AG20443 (cell line): ENCODE data around the gene ACADM.
A peak's percentile ranks its signal among the peaks of the same experiment; 100 is the strongest.
"Not testable (repeated sequence)": the region's sequence is repeated elsewhere in the genome, so short reads cannot be mapped to it uniquely, and the experiment has no call there.

Source experiments
- DNase-seq: peaks from one replicate; pipeline ENCODE4 v3.0.0; 2012; ENCODE audit warnings: low spot score, mixed read lengths

Gene ACADM

DNA sequence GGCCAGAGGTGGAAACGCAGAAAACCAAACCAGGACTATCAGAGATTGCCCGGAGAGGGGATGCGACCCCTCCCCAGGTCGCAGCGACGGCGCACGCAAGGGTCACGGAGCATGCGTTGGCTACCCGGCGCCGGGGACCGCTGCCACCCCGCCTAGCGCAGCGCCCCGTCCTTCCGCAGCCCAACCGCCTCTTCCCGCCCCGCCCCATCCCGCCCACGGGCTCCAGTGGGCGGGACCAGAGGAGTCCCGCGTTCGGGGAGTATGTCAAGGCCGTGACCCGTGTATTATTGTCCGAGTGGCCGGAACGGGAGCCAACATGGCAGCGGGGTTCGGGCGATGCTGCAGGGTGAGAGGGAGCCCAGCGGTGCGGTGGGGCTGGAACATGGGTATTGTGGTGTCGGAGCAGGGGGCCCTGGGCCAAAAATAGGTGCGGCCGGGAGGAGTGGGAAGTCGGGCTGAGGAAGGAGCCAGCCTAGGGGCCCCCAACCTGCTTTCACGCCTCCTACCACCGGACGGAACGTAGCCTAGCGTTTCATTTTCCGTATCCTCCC is at the start of gene ACADM:
Gene ACADM, plus strand, starts transcription at position 238 of the 551 bp plus-strand sequence. Its CDS starts 79 bp downstream, at position 317.
- DNase-seq, result peak; percentile 97

DNA sequence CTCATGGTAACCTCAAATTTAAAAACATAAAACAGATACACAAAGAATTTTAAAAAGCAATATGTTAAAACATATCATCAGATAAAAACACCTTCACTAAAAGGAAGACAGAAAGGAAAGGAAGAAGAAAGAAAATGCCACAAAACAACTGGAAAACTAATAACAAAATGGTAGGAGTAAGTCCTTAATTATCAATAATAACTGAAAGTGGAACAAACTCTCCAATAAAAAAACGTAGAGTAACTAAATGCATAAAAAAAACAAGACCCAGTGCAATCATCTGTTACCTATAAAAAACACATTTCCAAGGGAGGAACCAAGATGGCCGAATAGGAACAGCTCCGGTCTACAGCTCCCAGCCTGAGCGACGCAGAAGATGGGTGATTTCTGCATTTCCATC is 47.1 kb upstream of the ACADM start:
- DNase-seq, result no peak

DNA sequence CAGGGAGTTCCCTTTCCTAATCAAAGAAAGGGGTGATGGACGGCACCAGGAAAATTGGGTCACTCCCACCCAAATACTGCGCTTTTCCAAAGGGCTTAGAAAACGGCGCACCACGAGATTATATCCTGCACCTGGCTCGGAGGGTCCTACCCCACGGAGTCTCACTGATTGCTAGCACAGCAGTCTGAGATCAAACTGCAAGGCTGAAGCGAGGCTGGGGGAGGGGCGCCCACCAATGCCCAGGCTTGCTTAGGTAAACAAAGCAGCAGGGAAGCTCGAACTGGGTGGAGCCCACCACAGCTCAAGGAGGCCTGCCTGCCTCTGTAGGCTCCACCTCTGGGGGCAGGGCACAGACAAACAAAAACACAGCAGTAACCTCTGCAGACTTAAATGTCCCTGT is 46.5 kb upstream of the ACADM start:
- not testable (repeated sequence) for DNase-seq

DNA sequence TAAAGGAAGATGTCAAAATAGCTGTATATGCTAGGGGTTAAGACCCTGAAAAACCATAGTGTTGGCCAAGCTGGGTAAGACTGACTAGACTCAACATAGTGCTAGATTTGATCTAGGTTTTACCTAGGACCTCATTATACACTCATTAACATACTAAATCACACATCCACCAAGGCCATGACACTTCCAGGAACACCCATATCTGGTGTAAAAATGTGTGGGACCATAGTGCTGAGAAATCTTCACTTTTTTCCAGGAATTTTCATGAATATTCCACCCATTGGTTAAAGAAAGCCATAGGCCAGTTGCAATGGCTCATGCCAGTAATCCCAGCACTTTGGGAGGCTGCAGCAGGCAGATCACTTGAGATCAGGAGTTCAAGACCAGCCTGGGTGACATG is 34.0 kb upstream of the ACADM start:
- no peak for DNase-seq

DNA sequence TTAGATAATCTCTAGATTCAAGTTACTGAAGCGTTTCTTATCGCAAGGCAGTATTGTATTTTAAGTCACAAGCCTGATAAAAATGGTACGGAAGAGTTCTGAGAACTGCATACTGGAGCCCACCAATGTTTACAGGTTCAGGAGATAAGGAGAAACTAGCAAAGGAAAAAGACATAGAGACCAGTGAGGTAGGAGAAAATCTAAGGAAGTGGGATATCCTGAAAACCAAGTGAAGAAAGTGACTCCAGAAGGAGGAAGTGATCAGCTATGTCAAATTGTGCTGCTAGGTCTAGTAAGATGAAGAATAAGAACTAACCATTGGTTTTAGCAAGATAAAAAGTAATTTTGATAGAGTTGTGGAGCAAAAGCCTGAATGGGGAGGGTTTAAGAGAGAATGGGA is 31.0 kb upstream of the ACADM start:
- DNase-seq, result no peak

DNA sequence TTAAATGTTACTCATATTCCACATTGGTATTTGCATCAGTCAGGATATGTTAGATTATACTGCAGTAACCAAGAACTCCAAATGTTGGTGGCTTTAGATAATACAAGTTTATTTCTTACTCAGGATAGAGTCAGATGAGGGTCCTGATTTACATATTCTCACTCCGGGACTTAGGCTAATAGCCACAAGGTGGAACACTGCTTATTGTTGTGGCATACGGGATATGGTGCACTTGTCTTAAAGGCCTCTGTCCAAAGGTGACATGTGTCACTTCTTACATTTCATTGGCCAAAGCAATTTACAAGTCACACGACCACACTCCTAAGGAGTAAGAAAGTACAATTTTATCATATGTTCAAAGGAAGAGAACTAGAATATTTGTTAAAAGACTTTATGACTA is 28.5 kb upstream of the ACADM start:
- DNase-seq, result no peak

DNA sequence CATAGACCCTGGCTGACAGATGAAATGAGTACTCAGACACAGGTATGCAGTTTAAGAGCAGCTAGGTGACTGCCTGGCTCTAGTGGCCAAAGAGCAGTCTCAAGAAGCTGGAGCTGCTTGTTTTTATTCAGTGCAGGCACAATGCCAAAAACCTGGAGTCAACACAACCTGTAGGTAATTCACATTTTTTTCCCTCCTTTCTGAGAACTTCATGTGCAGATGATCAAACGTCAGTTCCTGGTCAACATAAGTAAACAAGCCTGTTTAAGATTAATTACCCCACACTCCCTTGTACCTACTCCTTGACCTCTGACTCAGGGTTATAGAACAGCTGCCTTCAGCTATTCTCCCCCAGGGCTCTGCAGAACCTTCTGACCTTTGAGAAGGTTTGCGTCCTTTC is 17.3 kb upstream of the ACADM start:
- no peak for DNase-seq

DNA sequence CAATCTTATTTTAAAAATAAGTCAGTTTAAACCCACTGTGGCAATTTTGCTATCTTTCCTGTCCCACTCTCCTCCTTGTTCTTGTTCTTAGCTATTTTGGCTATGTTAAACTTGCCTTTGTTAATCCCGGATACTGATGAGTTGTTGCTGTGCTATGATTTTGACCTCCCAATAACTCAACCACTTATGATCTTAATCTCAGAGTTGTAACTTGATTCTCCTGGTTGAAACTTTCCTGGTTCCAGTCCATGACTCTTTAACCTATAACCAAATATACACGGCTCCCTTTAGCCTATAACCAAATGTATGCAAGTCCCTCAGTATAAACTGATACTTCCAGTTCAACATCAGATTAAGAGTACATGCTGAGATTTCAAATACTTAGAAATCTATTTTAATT is 15.6 kb upstream of the ACADM start:
- no peak for DNase-seq

DNA sequence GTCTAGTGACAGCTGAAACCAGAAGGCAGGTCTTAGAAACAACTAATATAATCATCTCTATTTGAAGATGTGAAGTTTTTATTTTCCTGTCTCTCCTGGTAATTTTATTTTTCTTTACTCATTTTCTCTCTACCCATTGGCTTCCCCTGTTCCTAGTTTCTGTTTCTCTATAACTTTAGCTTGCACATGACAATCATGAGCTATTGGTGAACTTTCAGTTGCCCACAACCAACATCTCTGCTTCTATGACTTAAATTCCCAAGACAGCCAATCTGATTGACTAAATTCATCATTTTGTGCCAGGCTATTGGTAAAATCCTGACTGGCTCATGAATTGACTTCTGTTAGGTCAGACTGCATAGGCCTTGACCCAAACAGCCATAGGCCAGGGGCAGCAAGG is 13.7 kb upstream of the ACADM start:
- DNase-seq, result no peak

DNA sequence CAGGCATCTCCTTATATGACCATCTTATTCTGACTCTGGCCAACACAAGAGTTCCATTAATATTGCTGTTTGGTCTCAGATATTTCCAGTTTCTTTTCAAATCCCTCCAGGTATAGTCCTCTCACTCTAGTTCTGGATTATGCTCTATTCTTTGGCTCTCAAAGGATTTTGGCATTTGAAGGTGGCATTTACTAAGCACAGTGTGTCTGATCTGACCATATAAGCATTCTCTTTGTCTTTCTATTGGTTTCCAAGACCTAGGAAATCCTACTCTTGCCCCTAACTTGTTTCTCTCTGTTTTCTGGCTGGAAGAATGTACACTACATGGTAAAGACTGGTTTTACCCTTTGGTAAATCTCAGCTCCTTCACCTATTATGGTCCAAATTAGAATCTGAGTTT is 12.7 kb upstream of the ACADM start:
- DNase-seq, result no peak

DNA sequence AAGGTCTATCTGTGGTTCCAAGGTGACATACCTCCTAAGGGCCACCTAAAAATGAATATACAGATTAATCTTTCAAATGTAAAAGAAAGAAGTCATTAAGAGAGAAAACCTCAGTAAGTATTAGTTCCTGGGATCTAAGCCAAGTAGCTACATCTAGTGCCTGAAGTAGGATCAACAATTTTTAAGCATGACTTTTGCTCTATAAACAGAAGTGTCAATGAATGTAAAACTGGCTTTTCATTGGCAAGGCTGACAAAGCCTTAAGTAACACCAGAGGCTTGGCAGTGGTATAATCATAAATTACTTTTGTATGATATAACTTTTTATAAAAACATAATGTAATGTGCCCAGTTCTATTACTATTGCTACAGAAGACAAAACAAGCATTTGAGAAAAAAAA is 12.2 kb upstream of the ACADM start:
- DNase-seq, result no peak

DNA sequence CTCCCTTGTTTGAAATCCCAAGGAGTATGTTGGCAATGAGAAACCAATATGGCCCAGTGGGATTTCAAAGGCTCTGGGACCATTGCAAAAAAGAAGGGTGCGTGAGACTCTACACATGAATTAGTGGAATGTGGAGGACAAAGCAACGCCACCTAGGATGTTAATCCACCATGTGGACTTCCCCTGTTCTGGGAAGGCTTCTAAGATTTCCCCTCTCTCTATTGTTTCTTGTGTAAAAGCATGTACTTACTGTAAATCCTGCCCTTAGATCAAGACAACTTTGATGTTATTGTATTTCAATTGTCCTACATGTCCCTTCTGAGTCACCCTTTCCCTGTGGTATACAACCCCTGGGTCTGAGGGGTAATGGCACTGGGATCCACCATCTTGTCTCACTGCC is 4.7 kb upstream of the ACADM start:
- DNase-seq, result no peak

DNA sequence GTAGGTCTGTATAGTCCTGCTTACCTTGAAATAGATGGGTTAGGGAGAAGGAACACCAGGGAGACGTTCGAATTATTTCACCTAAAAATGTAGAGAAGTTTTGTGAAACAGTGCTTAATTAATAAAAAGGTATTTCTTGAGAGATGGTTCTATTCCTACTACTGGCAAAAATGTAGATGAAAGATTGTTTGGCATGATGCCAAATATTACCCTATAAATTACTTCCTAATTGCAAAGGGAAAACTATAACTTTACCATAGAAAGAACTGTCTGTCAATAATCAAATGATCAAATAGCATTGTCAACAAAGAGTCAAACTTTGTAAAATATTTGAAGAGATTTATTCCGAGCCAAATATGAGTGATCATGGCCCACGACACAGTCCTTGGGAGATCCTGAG is 4.2 kb upstream of the ACADM start:
- no peak for DNase-seq

DNA sequence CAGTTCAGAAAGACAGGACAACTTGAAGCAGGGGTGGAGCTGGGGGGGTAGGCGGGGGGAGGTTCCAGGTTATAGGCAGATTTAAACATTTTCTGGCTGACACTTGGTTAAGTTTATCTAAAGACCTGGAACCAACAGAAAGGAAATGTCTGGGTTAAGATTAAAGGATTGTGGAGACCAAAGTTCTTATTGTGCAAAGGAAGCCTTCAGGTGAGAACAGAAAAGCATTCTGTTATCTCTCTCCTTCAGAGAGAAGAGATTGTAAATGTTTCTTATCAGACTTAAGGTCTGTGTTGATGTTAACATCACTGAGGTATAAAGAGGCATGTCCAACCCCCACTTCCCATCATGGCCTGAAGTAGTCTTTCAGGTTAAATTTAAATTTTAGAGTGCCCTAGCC is 3.7 kb upstream of the ACADM start:
- DNase-seq, result no peak

DNA sequence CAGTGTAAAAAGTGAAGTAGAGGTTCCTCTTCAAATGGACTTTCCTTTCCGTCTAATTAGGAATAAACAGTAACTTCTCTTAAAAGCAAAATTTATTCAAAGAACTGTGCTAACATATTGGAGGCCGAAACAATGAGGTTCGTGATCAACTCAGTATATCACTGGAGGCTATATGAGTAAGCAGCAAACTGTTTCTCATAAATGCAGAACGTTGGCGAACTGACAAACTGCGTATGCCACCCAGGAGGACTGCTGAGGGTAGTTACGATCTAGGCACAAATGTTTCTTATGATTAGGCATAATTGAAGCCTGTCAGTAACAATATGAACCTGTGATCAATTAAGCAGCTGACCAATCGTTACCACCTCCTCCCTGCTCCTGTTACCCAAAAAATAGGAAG is 2.3 kb upstream of the ACADM start:
- not testable (repeated sequence) for DNase-seq

DNA sequence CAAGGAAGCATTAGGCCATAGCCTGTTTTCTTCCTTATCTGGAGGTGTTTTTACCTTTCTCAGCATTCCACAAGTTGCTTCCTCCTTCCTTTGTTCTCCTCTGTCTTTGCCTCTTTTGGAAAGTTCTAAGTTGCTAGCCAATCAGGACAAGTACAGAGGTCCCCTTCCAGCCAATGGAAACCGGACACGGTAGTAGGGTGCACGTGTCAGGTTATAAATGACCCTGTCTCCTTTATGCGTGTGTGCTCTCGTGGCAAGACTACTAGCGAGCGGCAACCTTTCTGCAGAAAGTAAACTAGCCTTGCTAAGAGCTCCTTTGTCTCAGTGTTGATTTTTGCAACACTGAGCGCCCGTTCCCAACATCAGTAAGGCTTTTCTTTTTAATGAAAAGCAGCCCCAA is 1.5 kb upstream of the ACADM start:
- no peak for DNase-seq

DNA sequence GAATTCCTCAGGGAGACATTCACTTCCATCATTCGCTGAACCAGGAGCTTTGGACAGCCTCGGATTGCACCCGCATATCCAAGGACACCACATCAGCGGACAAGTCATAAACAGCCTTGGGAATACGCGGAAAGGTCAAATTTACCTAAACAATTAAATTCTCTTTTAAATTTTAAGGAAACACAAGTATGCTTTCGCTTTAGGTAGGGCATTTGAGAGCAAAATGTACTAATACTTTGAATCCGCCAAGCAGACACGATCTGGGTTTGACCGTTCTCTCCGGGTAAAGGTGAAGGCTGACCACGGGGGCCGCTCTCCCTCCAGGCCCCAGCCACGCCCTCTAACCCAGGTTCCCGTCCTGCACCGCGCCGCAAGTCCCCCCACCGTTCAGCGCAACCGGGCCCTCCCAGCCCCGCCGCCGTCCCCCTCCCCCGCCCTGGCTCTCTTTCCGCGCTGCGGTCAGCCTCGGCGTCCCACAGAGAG is 479 bp upstream of the ACADM start:
- DNase-seq, result peak; percentile 93

DNA sequence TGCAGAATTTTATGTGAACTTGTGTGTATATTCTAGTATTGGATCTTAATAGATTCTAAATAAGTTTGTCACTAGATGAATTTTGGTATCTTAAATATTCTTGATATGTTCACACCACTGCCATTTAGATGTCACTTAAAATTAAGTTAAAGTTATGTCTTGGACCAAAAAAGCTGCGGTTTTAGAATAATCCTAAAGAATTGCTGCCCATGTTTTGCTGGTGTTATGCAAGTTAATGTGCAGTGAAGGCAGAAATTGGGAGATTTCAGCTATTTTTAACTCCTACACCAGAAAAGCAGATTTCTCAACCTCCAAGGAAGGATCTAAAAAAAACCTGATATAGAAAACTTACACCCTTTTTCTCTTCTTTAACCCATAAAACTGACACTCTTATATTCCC is 757 bp downstream of the ACADM start:
- DNase-seq, result peak; percentile 9

DNA sequence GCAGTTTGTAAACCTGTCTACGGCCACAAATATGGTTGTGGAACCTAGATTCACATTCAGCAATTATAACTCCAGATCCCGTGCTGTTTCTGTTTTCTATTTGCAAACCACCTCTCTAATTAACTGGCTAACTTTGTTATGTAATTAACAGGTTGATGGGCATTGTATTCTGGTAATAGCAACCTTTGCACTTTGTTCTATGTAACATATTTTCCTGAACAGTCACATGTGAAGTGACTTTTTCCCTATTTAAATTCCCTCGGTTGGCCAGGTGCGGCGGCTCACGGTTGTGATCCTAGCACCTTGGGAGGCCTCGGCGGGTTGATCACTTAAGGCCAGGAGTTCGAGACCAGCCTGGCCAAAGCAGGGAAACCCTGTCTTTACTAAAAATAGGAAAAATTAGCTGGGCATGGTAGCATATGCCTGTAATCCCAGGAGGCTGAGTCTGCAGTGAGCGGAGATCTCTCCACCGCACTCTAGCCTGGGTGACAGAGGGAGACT is 1.4 kb downstream of the ACADM start:
- no peak for DNase-seq

DNA sequence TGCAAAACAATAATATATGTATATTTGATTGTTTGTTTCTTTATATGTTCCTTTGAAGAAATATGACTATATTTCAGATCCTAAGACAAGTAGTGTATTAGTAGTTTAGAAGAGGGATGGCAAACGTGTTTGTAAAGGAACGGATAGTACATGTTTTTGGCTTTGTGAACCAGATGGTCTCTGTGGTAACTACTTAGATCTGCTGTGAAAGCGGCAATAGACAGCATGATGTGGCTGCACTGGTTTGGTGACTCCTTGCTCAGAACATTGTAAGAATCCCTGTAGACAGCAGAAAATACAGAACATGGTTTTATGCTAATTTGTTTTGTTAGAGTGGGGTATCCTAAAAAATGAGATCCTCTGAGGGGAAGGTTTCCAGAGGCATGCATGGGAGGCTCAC is 3.1 kb downstream of the ACADM start:
- peak; percentile 9 for DNase-seq

DNA sequence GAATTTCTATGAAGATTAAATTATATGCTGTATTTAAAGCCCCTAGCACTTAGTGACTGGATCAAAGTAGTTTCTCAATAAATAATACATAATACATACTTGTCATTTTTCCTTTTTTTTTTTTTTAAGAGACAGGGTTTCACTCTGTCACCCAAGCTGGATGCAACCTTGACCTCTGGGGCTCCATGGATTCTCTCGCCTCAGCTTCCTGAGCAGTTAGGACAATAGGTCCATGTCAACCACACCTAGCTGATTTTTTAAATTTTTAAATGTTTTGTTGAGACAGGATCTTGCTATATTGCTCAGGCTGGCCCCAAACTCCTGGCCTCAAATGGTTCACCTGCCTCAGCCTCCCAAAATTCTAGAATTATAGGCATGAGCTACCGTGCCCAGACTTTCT is 5.9 kb downstream of the ACADM start:
- DNase-seq, result no peak

DNA sequence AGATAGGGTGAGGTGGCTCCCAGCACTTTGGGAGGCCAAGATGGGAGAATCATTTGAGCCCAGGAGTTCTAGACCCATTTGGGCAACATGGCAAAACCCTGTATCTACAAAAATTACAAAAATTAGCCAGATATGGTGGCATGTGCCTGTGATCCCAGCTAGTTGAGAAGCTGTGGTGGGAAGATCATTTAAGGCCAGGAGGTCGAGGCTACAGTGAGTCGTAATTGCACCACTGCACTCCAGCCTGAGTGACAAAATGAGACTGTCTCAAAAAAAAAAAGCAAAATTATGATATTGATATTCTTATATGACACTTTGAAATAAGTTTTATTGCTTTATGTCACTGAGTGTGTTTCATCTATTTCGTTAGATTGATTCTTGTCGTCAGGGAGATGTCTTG is 7.4 kb downstream of the ACADM start:
- DNase-seq, result no peak

DNA sequence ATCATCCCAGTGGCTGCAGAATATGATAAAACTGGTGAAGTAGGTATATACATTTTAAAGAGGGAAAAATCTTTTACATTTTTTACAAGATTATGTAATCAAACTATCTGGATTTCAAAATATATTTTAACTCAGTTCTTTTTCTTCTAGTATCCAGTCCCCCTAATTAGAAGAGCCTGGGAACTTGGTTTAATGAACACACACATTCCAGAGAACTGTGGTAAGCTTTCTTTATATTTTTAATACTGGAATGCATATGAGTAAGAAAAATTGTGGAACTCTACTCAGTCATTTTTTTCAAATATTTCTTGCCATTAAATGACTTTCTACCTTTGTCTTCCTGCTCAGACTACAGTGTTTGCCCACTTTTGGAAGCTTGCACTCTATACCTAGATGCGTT is 8.2 kb downstream of the ACADM start:
- peak; percentile 30 for DNase-seq

DNA sequence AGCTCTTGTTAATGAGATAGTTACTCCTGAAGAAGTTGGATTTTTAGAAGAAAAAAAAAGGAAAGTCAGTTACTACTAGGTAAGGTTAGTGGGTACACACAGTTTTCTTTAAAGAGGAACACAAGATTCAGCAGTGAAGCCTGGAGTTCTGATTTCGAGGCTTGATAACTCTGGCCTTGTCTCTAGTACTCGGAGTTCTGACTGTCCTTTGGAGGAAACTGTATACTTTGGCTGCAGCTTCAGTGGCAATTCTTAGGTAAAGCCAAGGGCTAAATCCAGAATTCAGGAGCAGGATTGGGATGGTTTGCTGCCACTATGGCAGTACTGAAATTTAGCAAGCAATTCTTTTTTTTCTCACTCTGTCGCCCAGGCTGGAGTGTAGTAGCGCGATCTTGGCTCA is 9.2 kb downstream of the ACADM start:
- no peak for DNase-seq

DNA sequence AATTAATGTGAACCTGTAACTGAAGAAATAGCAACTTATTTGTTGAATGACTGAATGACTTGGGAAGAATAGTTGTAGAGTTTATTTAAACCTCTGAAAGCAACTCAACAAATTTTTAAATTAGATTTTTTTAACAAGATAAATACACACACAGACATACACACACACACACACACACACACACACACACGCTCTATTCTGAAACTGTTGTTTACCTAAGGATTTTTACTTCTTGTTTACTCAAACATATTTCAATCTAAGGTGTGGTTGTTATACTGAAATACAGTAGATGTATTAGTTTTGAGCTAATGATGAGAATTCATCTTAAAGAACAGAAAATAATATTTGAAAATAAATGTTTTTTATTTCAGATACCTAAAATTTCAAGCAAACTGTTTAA is 11.5 kb downstream of the ACADM start:
- DNase-seq, result no peak
